Keratinocyte (primary cell): ENCODE measurements around the gene BUD23.

ENCODE experiments used
- EZH2 ChIP-seq: IDR thresholded peaks from one replicate; pipeline ENCODE4 v1.6.1; 2012; ENCODE audit warnings: inconsistent platforms, mild to moderate bottlenecking, low read length, moderate library complexity
- TF ChIP-seq, protein P1 (sequence below), 3 experiments: IDR thresholded peaks in 1 of 3; conservative IDR thresholded peaks in 1 of 3; optimal IDR thresholded peaks in 1 of 3; 2 replicates in 2 of 3; 3 replicates in 1 of 3; pipeline versions ENCODE3 to v1.5.1; 2011; ENCODE audit warnings: low read length in 3 of 3, mild to moderate bottlenecking in 3 of 3, moderate library complexity in 2 of 3, control low read depth in 1 of 3, inconsistent platforms in 1 of 3; ENCODE audit not compliant: insufficient read depth in 2 of 3; ENCODE audit errors: extremely low read depth in 1 of 3

DNA sequence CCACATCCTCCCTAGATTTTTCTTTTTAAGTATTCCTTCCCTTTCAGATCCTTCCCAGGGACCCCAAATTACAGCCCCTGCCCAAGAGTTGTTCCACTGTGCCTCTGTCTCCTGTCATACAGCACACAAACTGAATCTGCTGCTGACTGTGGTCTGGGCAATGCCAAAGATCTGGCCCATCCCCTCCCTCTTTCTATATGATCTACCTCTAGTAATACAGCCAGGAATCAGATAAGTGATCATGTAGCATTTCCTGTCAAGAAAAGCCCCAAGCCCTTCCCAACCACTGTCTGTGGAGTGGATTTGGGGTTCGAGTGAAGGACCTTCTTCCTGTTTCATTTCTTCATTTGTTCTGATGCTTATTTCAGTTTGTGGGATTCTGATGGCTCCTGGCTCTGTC lies 29.4 kb downstream of the BUD23 start:
- TF ChIP-seq, protein P1, sequence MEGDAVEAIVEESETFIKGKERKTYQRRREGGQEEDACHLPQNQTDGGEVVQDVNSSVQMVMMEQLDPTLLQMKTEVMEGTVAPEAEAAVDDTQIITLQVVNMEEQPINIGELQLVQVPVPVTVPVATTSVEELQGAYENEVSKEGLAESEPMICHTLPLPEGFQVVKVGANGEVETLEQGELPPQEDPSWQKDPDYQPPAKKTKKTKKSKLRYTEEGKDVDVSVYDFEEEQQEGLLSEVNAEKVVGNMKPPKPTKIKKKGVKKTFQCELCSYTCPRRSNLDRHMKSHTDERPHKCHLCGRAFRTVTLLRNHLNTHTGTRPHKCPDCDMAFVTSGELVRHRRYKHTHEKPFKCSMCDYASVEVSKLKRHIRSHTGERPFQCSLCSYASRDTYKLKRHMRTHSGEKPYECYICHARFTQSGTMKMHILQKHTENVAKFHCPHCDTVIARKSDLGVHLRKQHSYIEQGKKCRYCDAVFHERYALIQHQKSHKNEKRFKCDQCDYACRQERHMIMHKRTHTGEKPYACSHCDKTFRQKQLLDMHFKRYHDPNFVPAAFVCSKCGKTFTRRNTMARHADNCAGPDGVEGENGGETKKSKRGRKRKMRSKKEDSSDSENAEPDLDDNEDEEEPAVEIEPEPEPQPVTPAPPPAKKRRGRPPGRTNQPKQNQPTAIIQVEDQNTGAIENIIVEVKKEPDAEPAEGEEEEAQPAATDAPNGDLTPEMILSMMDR (optimal IDR thresholded peaks at IDR 0.05 in 1 of 3, IDR thresholded peaks at IDR 0.05 in 1 of 3, conservative IDR thresholded peaks at IDR 0.05 in 1 of 3; ENCODE audit: extremely low read depth in 1 of 3, insufficient read depth in 2 of 3, low read length in 3 of 3): no peak
- no peak for TF ChIP-seq EZH2
